Measurements from ENCODE around the gene ARID3C. TPM values are rescaled to one million over a fixed set of nuclear protein-coding genes. Genes with fewer than 3 reads are reported as not detected.
A peak's percentile ranks its signal among the peaks of the same experiment; 100 is the strongest.

ARID3C gene
- total and polyA plus RNA-seq, 10 of the 15 experiments (the other 5 are each of a cell fraction or from before 2014, with no cell fraction given): not detected

DNA sequence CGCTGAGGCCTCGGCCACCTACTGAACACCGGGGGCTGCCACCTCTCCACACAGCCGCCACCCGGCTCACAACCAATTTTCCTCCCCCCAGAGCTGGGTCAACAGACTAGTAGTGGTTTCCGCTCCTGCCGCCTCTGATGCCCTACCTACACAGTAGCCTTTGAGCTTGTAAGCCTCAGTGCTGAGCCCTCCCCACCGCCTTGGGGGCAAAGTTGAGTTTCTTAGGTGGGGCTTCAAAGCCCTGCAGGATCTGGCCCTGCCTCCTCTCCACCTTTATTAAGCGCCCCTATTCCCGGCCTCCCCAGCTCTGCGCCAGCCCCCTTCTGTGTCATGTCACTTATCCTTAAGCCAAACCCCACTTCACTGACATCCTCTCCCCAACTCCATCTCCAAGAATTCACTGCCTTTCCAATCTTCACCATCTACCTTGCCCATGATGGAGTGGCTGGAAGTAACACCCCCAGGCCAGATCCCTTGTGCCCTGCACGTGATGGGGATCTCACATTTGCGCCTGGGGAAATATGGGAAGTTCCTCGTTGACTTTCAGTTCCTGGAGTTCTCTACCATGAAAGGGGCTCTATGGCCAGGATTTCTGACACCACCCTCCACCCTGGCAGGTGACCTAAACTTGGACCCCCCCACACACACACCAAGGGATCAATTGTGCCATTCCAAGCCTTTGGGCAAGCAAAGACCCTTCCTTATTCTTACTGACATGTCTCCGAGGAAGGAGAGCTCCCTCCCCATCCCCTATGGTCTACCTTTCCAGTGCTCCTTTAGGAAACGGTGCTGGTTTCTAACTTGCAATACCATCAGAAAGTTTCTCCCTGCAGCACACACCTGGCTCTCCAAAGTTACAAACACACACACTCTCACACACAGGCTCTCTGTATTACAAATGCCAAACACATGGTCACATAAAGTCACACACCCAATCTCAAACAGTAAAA is 36.7 kb downstream of the ARID3C start:
- SMC1A ChIA-PET (ENCODE audit: uncharacterized antibody, unreplicated experiment): interaction anchor here (1.0 to 1.3 kb wide), 5 partner anchors 15 to 262 kb away, joined by 3 to 4 read pairs (median 3); no protein-coding TSS in a partner anchor
- Histone ChIP-seq H3K4me2 (ENCODE audit: control insufficient read depth, insufficient read depth) (no peak overlapping the region), H4K20me1 (ENCODE audit: control insufficient read depth, insufficient read depth) (peaks cover 14% of the 10 kb centered on the region), H3K36me3 (ENCODE audit: control insufficient read depth in 2 of 2, insufficient read depth in 2 of 2, low read length in 1 of 2) (no peaks in the 10 kb centered on the region), H3K27ac (ENCODE audit: control insufficient read depth, insufficient read depth) (no peak overlapping the region), H3K4me3 (no peak overlapping the region), H3K79me2 (ENCODE audit: control insufficient read depth, insufficient read depth, low read length) (no peaks in the 10 kb centered on the region), H2AFZ (ENCODE audit: control insufficient read depth, low read depth, low read length) (no peak overlapping the region), H3K27me3 (replicated peaks in 1 of 2; ENCODE audit: control insufficient read depth in 2 of 2, insufficient read depth in 2 of 2, low read length in 1 of 2) (peaks cover 28 to 41% of the 10 kb centered on the region in 2 experiments), H3K9me3 (replicated peaks; ENCODE audit: control insufficient read depth, insufficient read depth, low read length) (no peaks in the 10 kb centered on the region), H3K4me1 (ENCODE audit: control insufficient read depth, insufficient read depth, low read length) (peaks cover 2% of the 10 kb centered on the region; the same call in 1 of the 2 replicates), H3K9ac (ENCODE audit: control insufficient read depth, insufficient read depth, low read length) (no peak overlapping the region)
- FAIRE-seq (no peak), ATAC-seq (peak; percentile 20), DNase-seq (ENCODE audit: low read depth, low spot score) (no peak)
- TF ChIP-seq, protein P1, sequence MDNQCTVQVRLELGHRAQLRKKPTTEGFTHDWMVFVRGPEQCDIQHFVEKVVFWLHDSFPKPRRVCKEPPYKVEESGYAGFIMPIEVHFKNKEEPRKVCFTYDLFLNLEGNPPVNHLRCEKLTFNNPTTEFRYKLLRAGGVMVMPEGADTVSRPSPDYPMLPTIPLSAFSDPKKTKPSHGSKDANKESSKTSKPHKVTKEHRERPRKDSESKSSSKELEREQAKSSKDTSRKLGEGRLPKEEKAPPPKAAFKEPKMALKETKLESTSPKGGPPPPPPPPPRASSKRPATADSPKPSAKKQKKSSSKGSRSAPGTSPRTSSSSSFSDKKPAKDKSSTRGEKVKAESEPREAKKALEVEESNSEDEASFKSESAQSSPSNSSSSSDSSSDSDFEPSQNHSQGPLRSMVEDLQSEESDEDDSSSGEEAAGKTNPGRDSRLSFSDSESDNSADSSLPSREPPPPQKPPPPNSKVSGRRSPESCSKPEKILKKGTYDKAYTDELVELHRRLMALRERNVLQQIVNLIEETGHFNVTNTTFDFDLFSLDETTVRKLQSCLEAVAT (IDR thresholded peaks at IDR 0.05): no peak
- no peak for TF ChIP-seq EED (IDR thresholded peaks at IDR 0.05; ENCODE audit: low read depth)
- no peak for TF ChIP-seq HCFC1 (IDR thresholded peaks at IDR 0.05; ENCODE audit: low read length)
- TF ChIP-seq RAD51 (IDR thresholded peaks at IDR 0.05): no peak
- no peak for TF ChIP-seq IRF4 (IDR thresholded peaks at IDR 0.05; ENCODE audit: low read depth, low read length)
- TF ChIP-seq NBN (IDR thresholded peaks at IDR 0.05): no peak
- no peak for TF ChIP-seq PML (IDR thresholded peaks at IDR 0.05; ENCODE audit: low read length)
- TF ChIP-seq, protein P2, sequence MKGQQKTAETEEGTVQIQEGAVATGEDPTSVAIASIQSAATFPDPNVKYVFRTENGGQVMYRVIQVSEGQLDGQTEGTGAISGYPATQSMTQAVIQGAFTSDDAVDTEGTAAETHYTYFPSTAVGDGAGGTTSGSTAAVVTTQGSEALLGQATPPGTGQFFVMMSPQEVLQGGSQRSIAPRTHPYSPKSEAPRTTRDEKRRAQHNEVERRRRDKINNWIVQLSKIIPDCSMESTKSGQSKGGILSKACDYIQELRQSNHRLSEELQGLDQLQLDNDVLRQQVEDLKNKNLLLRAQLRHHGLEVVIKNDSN (IDR thresholded peaks at IDR 0.05; ENCODE audit: borderline replicate concordance, extremely low read length, insufficient read depth, low read depth, low read length): no peak
- TF ChIP-seq NRF1 (conservative IDR thresholded peaks at IDR 0.05; ENCODE audit: low read depth, low read length): no peak
- TF ChIP-seq TCF3 (IDR thresholded peaks at IDR 0.05; ENCODE audit: borderline replicate concordance, insufficient read depth, low read depth, low read length): no peak
- no peak for TF ChIP-seq EGR1 (IDR thresholded peaks at IDR 0.05; ENCODE audit: borderline replicate concordance in 1 of 2, low read depth in 2 of 2, low read length in 2 of 2)
- TF ChIP-seq RBBP5 (conservative IDR thresholded peaks at IDR 0.05): no peak
- no peak for TF ChIP-seq ESRRA (IDR thresholded peaks at IDR 0.05; ENCODE audit: low read length)
- TF ChIP-seq NFXL1 (IDR thresholded peaks at IDR 0.05; ENCODE audit: borderline replicate concordance): no peak
- TF ChIP-seq SMARCA5 (IDR thresholded peaks at IDR 0.05): no peak
- TF ChIP-seq SIN3A (IDR thresholded peaks at IDR 0.05; ENCODE audit: low read depth, low read length): no peak
- TF ChIP-seq, protein P3, sequence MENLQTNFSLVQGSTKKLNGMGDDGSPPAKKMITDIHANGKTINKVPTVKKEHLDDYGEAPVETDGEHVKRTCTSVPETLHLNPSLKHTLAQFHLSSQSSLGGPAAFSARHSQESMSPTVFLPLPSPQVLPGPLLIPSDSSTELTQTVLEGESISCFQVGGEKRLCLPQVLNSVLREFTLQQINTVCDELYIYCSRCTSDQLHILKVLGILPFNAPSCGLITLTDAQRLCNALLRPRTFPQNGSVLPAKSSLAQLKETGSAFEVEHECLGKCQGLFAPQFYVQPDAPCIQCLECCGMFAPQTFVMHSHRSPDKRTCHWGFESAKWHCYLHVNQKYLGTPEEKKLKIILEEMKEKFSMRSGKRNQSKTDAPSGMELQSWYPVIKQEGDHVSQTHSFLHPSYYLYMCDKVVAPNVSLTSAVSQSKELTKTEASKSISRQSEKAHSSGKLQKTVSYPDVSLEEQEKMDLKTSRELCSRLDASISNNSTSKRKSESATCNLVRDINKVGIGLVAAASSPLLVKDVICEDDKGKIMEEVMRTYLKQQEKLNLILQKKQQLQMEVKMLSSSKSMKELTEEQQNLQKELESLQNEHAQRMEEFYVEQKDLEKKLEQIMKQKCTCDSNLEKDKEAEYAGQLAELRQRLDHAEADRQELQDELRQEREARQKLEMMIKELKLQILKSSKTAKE (IDR thresholded peaks at IDR 0.05; ENCODE audit: low read depth, poor library complexity, severe bottlenecking): no peak
- no peak for TF ChIP-seq SUPT20H (IDR thresholded peaks at IDR 0.05; ENCODE audit: borderline replicate concordance, control insufficient read depth, low read depth, low read length)
- RAD21 ChIA-PET (ENCODE audit: unreplicated experiment): interaction anchor here (0.5 to 1.4 kb wide), 3 partner anchors 102 to 189 kb away, joined by 3 to 7 read pairs (median 3); no protein-coding TSS in a partner anchor
- intact Hi-C loops (cut with micrococcal nuclease; ENCODE audit: unreplicated experiment) (loop anchor here (1.0 to 2.0 kb wide), 3 partner anchors 44 to 187 kb away; no protein-coding TSS in a partner anchor), in situ Hi-C loops (cut with MboI) (loop anchor here (5.0 kb wide), 1 partner anchor 50 kb away; no protein-coding TSS in a partner anchor)
- POLR2A ChIA-PET: interaction anchor here (1.2 kb wide), 1 partner anchor 44 kb away, joined by 3 read pairs; no protein-coding TSS in a partner anchor
- no TSS peak for BruUV-seq (replicated peaks)
- WGBS (ENCODE audit: insufficient coverage, insufficient replicate concordance, low lambda C conversion rate, missing lambda C conversion rate): 14% methylated on average over 16 of the region's 16 CpGs
- CTCF ChIA-PET: interaction anchor here (0.6 to 3.1 kb wide), 17 partner anchors 9 to 203 kb away, joined by 3 to 32 read pairs (median 3); partner anchors contain the start of gene RPP25L
